Sigmoid colon (tissue), 7 donors: ENCODE measurements around the gene FBXL13. TPM values are rescaled to one million over a fixed set of nuclear protein-coding genes. Genes with fewer than 3 reads are reported as not detected.

Source experiments
- DNase-seq: peaks from one replicate; pipeline ENCODE4 v3.0.0-alpha.2; 2019
- H3K27ac ChIP-seq, 4 donors: fragments of 200-600 bp; sonication (generic); one replicate each; pipeline ENCODE4 v1.5.1; 2016 to 2019; ENCODE audit warnings: mild to moderate bottlenecking in 1 of 4
- H3K27me3 ChIP-seq, 3 donors: fragments of 200-600 bp; sonication (generic); one replicate each; pipeline ENCODE4 v1.5.1; 2019; ENCODE audit warnings: mild to moderate bottlenecking in 1 of 3
- H3K36me3 ChIP-seq, 4 donors: fragments of 200-600 bp; sonication (generic); one replicate each; pipeline ENCODE4 v1.5.1; 2016 to 2019
- H3K4me1 ChIP-seq, 4 donors: fragments of 200-600 bp; sonication (generic); one replicate each; pipeline ENCODE4 v1.5.1; 2017 to 2019
- H3K4me3 ChIP-seq, 4 donors: fragments of 200-600 bp; sonication (generic); one replicate each; pipeline ENCODE4 v1.5.1; 2017 to 2019; ENCODE audit warnings: mild to moderate bottlenecking in 2 of 4, moderate library complexity in 1 of 4
- H3K9me3 ChIP-seq, 4 donors: fragments of 200-600 bp in 3 of 4; sonication (generic) in 3 of 4; one replicate each; pipeline versions ENCODE4 v1.5.1 to v1.6.1; 2013 to 2019
- CTCF ChIP-seq, 4 experiments: fragments of 450-650 bp in 3 of 4; fragments of 200-600 bp in 1 of 4; IDR thresholded peaks; one replicate each; pipeline ENCODE4 v1.5.1; 2016 to 2019; ENCODE audit warnings: antibody characterized with exemption in 4 of 4, mild to moderate bottlenecking in 3 of 4, moderate library complexity in 2 of 4
- EP300 ChIP-seq, 4 donors: sonication (generic); formaldehyde crosslinking; IDR thresholded peaks; one replicate each; pipeline ENCODE4 v1.6.1; 2017; ENCODE audit warnings: antibody characterized with exemption in 4 of 4
- POLR2A ChIP-seq, 2 donors: fragments of 450-650 bp; IDR thresholded peaks; one replicate each; pipeline ENCODE4 v1.6.1; 2016; ENCODE audit warnings: antibody characterized with exemption in 2 of 2, mild to moderate bottlenecking in 2 of 2, moderate library complexity in 2 of 2
- POLR2AphosphoS5 ChIP-seq, 4 donors: sonication (generic); formaldehyde crosslinking; IDR thresholded peaks; one replicate each; pipeline ENCODE4 v1.6.1; 2017; ENCODE audit warnings: antibody characterized with exemption in 4 of 4
- WGBS, 2 donors: extraction: QIAGEN DNeasy Blood & Tissue Kit; methylation state at CpG; one replicate each; pipeline ENCODE4 v1.1.7; 2013; 5-methylcytosine and 5-hydroxymethylcytosine counted together
- intact Hi-C: fragments of 100-400 bp; cut with DNase I; formaldehyde crosslinking; loops from one replicate; pipeline ENCODE4 v1.15.1; 2023
- polyA plus RNA-seq, 3 donors: library from polyadenylated mRNA; stranded (reverse); fragments of 200-250 nt; gene quantifications; one replicate each; pipeline ENCODE4 v1.2.3, GENCODE V29; 2013
- total RNA-seq, 4 donors: library from RNA; depleted of rRNA; stranded (reverse); fragments of >200 nt; gene quantifications; one replicate each; pipeline ENCODE4 v1.1.0, GENCODE V29; 2016
- donor health status: healthy with polysubstance abuse.
- donor health status: Bipolar disorder and iron deficiency.
- donor health status: healthy.

FBXL13 gene
- total and polyA plus RNA-seq, 7 donors = 0.38 to 3.3 (median 2.5) TPM; not detected in 2

GRCh38 chr7:102934239-102934638, 140.4 kb downstream of the FBXL13 start:
- H3K27me3 ChIP-seq = no peaks in the 10 kb centered on the region
- H3K36me3 ChIP-seq = no peaks in the 10 kb centered on the region
- H3K4me1 ChIP-seq = peaks cover 0 to 12% (median 7%) of the 10 kb centered on the region in 4 donors
- H3K4me3 ChIP-seq = no peak overlapping the region
- H3K9me3 ChIP-seq = no peaks in the 10 kb centered on the region
- intact Hi-C loops = no loop called here
- TF ChIP-seq CTCF (IDR thresholded peaks at IDR 0.05) (no peak), POLR2A (IDR thresholded peaks at IDR 0.05) (no peak), POLR2AphosphoS5 (IDR thresholded peaks at IDR 0.05) (no peak), EP300 (IDR thresholded peaks at IDR 0.05) (no peak)
- peak overlapping the region; percentile 33 to 59 (median 53) for H3K27ac ChIP-seq
- WGBS, 2 donors = 79 to 81% methylated on average over 8 of the region's 8 CpGs
- DNase-seq = no peak

GRCh38 chr7:102933763-102934162, 140.8 kb downstream of the FBXL13 start:
- Histone ChIP-seq H3K27me3 (no peaks in the 10 kb centered on the region), H3K9me3 (no peaks in the 10 kb centered on the region), H3K27ac (peak overlapping the region; percentile 33 to 59 (median 53)), H3K4me3 (no peak overlapping the region), H3K4me1 (peaks cover 0 to 7% (median 3%) of the 10 kb centered on the region in 4 donors), H3K36me3 (no peaks in the 10 kb centered on the region)
- peak in 3 of 4 donors; percentile 23 to 49 (median 30) for TF ChIP-seq POLR2AphosphoS5 (IDR thresholded peaks at IDR 0.05)
- TF ChIP-seq POLR2A (IDR thresholded peaks at IDR 0.05) = no peak
- peak; percentile 88 for DNase-seq
- 83 to 89% methylated on average over 15 of the region's 15 CpGs for WGBS, 2 donors
- intact Hi-C loops = no loop called here

GRCh38 chr7:102931757-102932156, 142.8 kb downstream of the FBXL13 start:
- Histone ChIP-seq H3K27ac (no peak overlapping the region), H3K4me3 (no peak overlapping the region), H3K36me3 (no peaks in the 10 kb centered on the region), H3K9me3 (no peaks in the 10 kb centered on the region), H3K27me3 (no peaks in the 10 kb centered on the region), H3K4me1 (no peaks in the 10 kb centered on the region)
- no peak for DNase-seq
- WGBS, 2 donors = 44 to 75% methylated on average over 1 of the region's 1 CpG
- TF ChIP-seq EP300 (IDR thresholded peaks at IDR 0.05) = no peak
- TF ChIP-seq CTCF (IDR thresholded peaks at IDR 0.05) = no peak
- no peak for TF ChIP-seq POLR2A (IDR thresholded peaks at IDR 0.05)
- TF ChIP-seq POLR2AphosphoS5 (IDR thresholded peaks at IDR 0.05) = no peak
- intact Hi-C loops = no loop called here

- 36 to 76% methylated on average over 2 of the region's 2 CpGs for WGBS, 2 donors
- Histone ChIP-seq H3K9me3 (no peaks in the 10 kb centered on the region), H3K27ac (no peak overlapping the region), H3K4me1 (no peaks in the 10 kb centered on the region), H3K27me3 (no peaks in the 10 kb centered on the region), H3K36me3 (no peaks in the 10 kb centered on the region), H3K4me3 (no peak overlapping the region)
- intact Hi-C loops = no loop called here
- TF ChIP-seq CTCF (IDR thresholded peaks at IDR 0.05) (no peak), POLR2AphosphoS5 (IDR thresholded peaks at IDR 0.05) (no peak)
- DNase-seq = no peak
Observed at GRCh38 chr7:102927312-102927933, 147.2 kb downstream of the FBXL13 start.

GRCh38 chr7:102926783-102927140, 147.8 kb downstream of the FBXL13 start:
- H3K4me1 ChIP-seq = no peaks in the 10 kb centered on the region
- H3K36me3 ChIP-seq = no peaks in the 10 kb centered on the region
- TF ChIP-seq POLR2AphosphoS5 (IDR thresholded peaks at IDR 0.05) = no peak
- DNase-seq = no peak
- intact Hi-C loops = no loop called here
- no peak overlapping the region for H3K27ac ChIP-seq
- H3K9me3 ChIP-seq = no peaks in the 10 kb centered on the region
- no peak overlapping the region for H3K4me3 ChIP-seq
- no peaks in the 10 kb centered on the region for H3K27me3 ChIP-seq
